ENCODE results near the gene LRP8. TPM values are rescaled to one million over a fixed set of nuclear protein-coding genes. Genes with fewer than 3 reads are reported as not detected.
A peak's percentile ranks its signal among the peaks of the same experiment; 100 is the strongest.

LRP8 gene
- total and polyA plus RNA-seq, 2 donors (not counting 3 experiments of a cell fraction or from before 2014, with no cell fraction given) = 40.9 to 62.2 TPM

DNA sequence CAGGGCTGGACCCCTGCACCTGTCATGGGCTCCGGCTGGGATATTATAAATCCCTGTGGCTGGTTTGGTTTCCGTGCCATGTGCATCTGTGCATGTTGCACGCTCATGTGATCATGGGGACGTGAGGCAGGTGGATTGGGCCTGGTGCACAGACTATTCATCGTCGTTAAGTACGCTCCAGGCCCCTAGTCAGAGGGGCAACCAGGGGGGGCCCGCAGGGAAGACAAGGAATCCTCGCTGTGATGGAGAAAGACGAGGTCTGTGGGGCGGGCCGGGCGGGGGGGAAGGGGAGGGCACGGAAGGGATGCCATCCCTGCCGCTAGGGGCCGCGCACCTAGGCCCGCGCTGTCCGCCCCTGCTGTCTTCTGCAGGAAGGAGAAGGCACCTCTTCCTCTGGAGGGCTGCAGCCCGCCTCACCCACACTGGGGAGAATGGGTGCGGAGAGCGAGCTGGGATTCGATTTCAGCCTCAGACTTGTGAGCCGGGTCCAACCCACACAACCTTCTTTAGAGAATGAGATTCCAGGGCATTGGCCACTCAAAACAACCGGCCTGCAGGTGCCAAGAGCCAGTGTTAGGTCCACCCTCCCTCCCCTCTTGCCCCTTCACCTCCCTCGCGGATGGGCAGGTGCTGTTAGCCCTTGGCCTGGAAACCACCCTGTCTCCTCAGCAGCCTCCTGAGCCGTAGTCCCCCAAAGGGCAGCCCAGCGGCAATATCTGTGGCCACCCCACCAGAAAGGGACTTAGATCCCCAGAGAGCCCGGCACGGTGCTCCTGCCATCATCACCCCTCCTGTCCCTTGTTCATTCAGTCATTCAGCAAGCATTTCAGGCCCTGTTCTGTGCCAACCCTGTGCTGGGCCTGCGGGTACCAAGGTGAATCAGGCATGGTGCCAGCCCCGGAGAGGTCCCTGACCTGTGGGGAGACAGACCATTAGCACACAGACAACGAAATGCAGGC is 950 bp upstream of the LRP8 start:
- DNase-seq (ENCODE audit: low read depth, low spot score) (no peak), FAIRE-seq (no peak)
- Histone ChIP-seq H3K9me3 (replicated peaks; ENCODE audit: control insufficient read depth, insufficient read depth, low read length) (no peaks in the 10 kb centered on the region), H3K36me3 (ENCODE audit: control insufficient read depth in 2 of 2, extremely low read depth in 1 of 2, insufficient read depth in 2 of 2, low read length in 2 of 2) (no peaks in the 10 kb centered on the region), H3K9me1 (replicated peaks; ENCODE audit: control insufficient read depth, extremely low read depth, insufficient read depth, low read length) (no peaks in the 10 kb centered on the region), H3K79me2 (ENCODE audit: control insufficient read depth, insufficient read depth, low read length) (peaks cover 25% of the 10 kb centered on the region), H3K27me3 (ENCODE audit: control insufficient read depth in 2 of 2, insufficient read depth in 2 of 2, low read length in 2 of 2) (no peaks in the 10 kb centered on the region), H3K27ac (ENCODE audit: insufficient read depth, low read depth, low read length) (no peak overlapping the region), H2AFZ (ENCODE audit: low read depth, low read length) (peak overlapping the region; percentile 83), H4K20me1 (replicated peaks; ENCODE audit: control insufficient read depth, extremely low read depth, insufficient read depth, low read length) (no peaks in the 10 kb centered on the region), H3K4me1 (ENCODE audit: control insufficient read depth, extremely low read depth, insufficient read depth, low read length) (peaks cover 16% of the 10 kb centered on the region), H3K4me2 (ENCODE audit: insufficient read depth, low read length) (no peak overlapping the region), H3K4me3 (replicated peaks in 1 of 3; ENCODE audit: insufficient read depth in 1 of 3, low read depth in 1 of 3, low read length in 3 of 3) (peak overlapping the region; percentile 8 to 53 (median 24)), H3K9ac (replicated peaks; ENCODE audit: extremely low read depth, insufficient read depth, low read length) (no peak overlapping the region)
- dilution Hi-C loops (cut with MboI; ENCODE audit: extremely low pct_ligation_motif_present, low sequenced_read_pairs) = no loop called here
- no peak for TF ChIP-seq POLR2AphosphoS5 (IDR thresholded peaks at IDR 0.05; ENCODE audit: insufficient read depth, low read depth, low read length)
- TF ChIP-seq GATA2 (IDR thresholded peaks at IDR 0.05; ENCODE audit: insufficient read depth, insufficient read length, low read depth, low read length) = no peak
- no peak for TF ChIP-seq EZH2 (IDR thresholded peaks at IDR 0.05; ENCODE audit: borderline replicate concordance, low read depth, low read length, severe bottlenecking)
- TF ChIP-seq, protein P1, sequence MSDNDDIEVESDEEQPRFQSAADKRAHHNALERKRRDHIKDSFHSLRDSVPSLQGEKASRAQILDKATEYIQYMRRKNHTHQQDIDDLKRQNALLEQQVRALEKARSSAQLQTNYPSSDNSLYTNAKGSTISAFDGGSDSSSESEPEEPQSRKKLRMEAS (IDR thresholded peaks at IDR 0.05; ENCODE audit: insufficient read depth, insufficient read length) = no peak
- TF ChIP-seq FOS (IDR thresholded peaks at IDR 0.05; ENCODE audit: borderline replicate concordance, insufficient read depth, low read length) = no peak
- TF ChIP-seq, protein P2, sequence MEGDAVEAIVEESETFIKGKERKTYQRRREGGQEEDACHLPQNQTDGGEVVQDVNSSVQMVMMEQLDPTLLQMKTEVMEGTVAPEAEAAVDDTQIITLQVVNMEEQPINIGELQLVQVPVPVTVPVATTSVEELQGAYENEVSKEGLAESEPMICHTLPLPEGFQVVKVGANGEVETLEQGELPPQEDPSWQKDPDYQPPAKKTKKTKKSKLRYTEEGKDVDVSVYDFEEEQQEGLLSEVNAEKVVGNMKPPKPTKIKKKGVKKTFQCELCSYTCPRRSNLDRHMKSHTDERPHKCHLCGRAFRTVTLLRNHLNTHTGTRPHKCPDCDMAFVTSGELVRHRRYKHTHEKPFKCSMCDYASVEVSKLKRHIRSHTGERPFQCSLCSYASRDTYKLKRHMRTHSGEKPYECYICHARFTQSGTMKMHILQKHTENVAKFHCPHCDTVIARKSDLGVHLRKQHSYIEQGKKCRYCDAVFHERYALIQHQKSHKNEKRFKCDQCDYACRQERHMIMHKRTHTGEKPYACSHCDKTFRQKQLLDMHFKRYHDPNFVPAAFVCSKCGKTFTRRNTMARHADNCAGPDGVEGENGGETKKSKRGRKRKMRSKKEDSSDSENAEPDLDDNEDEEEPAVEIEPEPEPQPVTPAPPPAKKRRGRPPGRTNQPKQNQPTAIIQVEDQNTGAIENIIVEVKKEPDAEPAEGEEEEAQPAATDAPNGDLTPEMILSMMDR (IDR thresholded peaks at IDR 0.05; ENCODE audit: extremely low read depth in 1 of 2, insufficient read depth in 1 of 2, low read depth in 1 of 2, low read length in 2 of 2) = no peak
- TF ChIP-seq JUN (IDR thresholded peaks at IDR 0.05; ENCODE audit: borderline replicate concordance, insufficient read depth, insufficient read length, low read depth) = no peak
- TF ChIP-seq POLR2A (IDR thresholded peaks at IDR 0.05; ENCODE audit: low read depth, low read length) = no peak
- no peak for TF ChIP-seq MYC (IDR thresholded peaks at IDR 0.05; ENCODE audit: low read depth, low read length)
- BruUV-seq (replicated peaks) = no TSS peak
- POLR2A ChIA-PET = no interaction called here
- CTCF ChIA-PET = no interaction called here
- intact Hi-C loops (cut with micrococcal nuclease) = loop anchor here (1.0 kb wide), 1 partner anchor 64 kb away; no protein-coding TSS in a partner anchor
